PC-9 (cell line): ENCODE data around the gene RHBDD2.

Experiments used
- EZH2 ChIP-seq: fragments of 200-600 bp; sonication (generic); IDR thresholded peaks from 2 replicates; pipeline ENCODE4 v1.8.0; 2017; ENCODE audit warnings: antibody characterized with exemption, low read depth
- TF ChIP-seq, protein P1 (sequence below): fragments of 200-600 bp; sonication (generic); conservative IDR thresholded peaks from 2 replicates; pipeline ENCODE4 v1.6.1; 2017; ENCODE audit warnings: mixed run types, antibody characterized with exemption, mild to moderate bottlenecking, moderate library complexity

DNA sequence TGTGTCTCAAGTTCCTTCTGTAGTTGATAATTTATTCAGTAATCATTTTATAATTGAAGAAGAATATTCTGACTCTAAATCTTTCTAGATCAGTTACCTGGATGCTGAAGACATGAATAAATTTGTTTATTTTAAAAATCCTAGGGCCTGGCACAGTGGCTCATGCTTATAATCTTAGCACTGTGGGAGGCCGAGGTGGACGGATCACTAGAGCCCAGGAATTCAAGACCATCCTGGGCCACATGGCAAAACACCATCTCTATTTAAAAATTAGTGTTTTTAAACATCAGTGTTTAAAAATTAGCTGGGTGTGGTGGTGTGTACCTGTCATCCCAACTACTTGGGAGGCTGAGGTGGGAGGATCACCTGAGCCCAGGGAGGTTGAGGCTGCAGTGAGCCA, 45.4 kb downstream of the RHBDD2 start:
- TF ChIP-seq, protein P1, sequence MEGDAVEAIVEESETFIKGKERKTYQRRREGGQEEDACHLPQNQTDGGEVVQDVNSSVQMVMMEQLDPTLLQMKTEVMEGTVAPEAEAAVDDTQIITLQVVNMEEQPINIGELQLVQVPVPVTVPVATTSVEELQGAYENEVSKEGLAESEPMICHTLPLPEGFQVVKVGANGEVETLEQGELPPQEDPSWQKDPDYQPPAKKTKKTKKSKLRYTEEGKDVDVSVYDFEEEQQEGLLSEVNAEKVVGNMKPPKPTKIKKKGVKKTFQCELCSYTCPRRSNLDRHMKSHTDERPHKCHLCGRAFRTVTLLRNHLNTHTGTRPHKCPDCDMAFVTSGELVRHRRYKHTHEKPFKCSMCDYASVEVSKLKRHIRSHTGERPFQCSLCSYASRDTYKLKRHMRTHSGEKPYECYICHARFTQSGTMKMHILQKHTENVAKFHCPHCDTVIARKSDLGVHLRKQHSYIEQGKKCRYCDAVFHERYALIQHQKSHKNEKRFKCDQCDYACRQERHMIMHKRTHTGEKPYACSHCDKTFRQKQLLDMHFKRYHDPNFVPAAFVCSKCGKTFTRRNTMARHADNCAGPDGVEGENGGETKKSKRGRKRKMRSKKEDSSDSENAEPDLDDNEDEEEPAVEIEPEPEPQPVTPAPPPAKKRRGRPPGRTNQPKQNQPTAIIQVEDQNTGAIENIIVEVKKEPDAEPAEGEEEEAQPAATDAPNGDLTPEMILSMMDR: no peak
- no peak for TF ChIP-seq EZH2
